Erythroblast (primary cell): ENCODE results near the gene NKD2.

Experiments
- GATA1 ChIP-seq: IDR thresholded peaks from 2 replicates; pipeline ENCODE4 v1.6.1; 2011; ENCODE audit warnings: low read depth, mild to moderate bottlenecking, control low read depth, low read length, moderate library complexity
- POLR2A ChIP-seq: IDR thresholded peaks from 2 replicates; pipeline ENCODE4 v1.6.1; 2011; ENCODE audit warnings: mild to moderate bottlenecking, low read length

DNA sequence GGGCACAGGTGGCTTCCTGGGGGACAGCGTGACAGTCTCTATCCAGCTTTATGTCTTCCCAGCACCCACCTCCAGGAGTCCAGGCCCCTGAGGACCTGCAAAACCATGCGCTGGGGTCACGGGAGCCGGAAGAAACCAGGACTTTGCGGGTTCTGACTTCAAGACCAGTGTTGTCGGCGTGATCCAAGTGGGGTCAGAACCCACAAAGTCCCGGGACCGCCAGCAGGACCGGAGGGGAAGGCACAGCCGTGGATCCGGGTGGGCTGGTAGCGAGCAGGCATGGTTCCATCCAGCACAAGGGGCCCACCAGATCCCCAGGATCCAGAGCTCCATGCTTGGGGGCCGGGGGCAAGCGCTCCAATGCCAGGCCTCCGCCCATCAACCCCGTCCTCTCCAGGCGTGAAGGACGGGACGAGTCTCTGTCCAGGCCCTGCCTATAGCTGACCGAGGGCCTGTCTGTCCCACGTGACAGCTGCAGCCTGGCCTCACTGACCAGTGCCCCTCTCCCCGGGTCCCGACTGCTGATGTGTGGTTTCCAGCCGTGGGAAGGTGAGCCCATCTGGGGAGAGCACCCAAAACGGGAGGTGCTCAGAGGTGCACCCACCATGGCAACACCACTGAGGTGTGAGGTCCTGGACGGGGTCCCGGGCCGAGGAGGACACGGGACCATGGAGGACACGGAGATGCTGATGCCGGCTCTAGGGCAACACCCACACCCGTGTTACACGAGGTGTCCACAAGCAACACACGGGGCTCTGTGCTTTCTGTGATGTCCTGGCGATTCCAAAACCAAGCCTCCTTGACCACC is 54.4 kb downstream of the NKD2 start:
- TF ChIP-seq POLR2A (no peak), GATA1 (no peak)
